Inflammatory macrophage (primary cell): ENCODE data around the gene KRABD2.
"Not testable (repeated sequence)": the region's sequence is repeated elsewhere in the genome, so short reads cannot be mapped to it uniquely, and the experiment has no call there.

Experiments
- DNase-seq, 2 donors: peaks; one replicate each; pipeline ENCODE4 v3.0.0-alpha.2; 2020 to 2022

KRABD2 gene

GRCh38 chr17:8360260-8360659 lies 16.2 kb downstream of the KRABD2 start:
- DNase-seq: no peak

GRCh38 chr17:8359769-8360168 lies 16.7 kb downstream of the KRABD2 start:
- DNase-seq: no peak

GRCh38 chr17:8357910-8358309 lies 18.6 kb downstream of the KRABD2 start:
- no peak for DNase-seq

GRCh38 chr17:8354236-8354635 lies 22.3 kb downstream of the KRABD2 start:
- DNase-seq: no peak

- no peak for DNase-seq
Measured at GRCh38 chr17:8353736-8354135, 22.8 kb downstream of the KRABD2 start.

- no peak for DNase-seq
Measured at GRCh38 chr17:8350339-8350738, 26.2 kb downstream of the KRABD2 start.

GRCh38 chr17:8347001-8347400 lies 29.5 kb downstream of the KRABD2 start:
- DNase-seq: not testable (repeated sequence)

- no peak for DNase-seq
Measured at GRCh38 chr17:8345951-8346665, 30.4 kb downstream of the KRABD2 start.

GRCh38 chr17:8345052-8345690 lies 31.3 kb downstream of the KRABD2 start:
- no peak for DNase-seq

GRCh38 chr17:8341456-8341855 lies 35.0 kb downstream of the KRABD2 start:
- DNase-seq: no peak

- no peak for DNase-seq
Measured at GRCh38 chr17:8339540-8339939, 37.0 kb downstream of the KRABD2 start, which contains the start of gene ODF4. TSS of gene ODF4 (plus strand) at chr17:8339840. CDS start at chr17:8340052, 212 bp downstream.

- DNase-seq: no peak
Measured at GRCh38 chr17:8338753-8339140, 37.8 kb downstream of the KRABD2 start.

- peak; percentile 64 to 67 for DNase-seq
Measured at GRCh38 chr17:8337802-8338752, 38.4 kb downstream of the KRABD2 start.

GRCh38 chr17:8333281-8333680 lies 43.2 kb downstream of the KRABD2 start:
- no peak for DNase-seq

GRCh38 chr17:8332688-8333087 lies 43.8 kb downstream of the KRABD2 start:
- DNase-seq: no peak

- no peak for DNase-seq
Measured at GRCh38 chr17:8332128-8332527, 44.4 kb downstream of the KRABD2 start.

- DNase-seq: peak in 1 of 2 donors; percentile 12
Measured at GRCh38 chr17:8327303-8327649, 49.2 kb downstream of the KRABD2 start.
